Keratinocyte (primary cell): Measurements from ENCODE around the gene KIF2C. TPM values are rescaled to one million over a fixed set of nuclear protein-coding genes. Genes with fewer than 3 reads are reported as not detected.

Experiments
- DNase-seq: peaks from one replicate; pipeline ENCODE4 v3.0.0-alpha.2; 2011; ENCODE audit warnings: low read depth, missing footprints, low spot score
- FAIRE-seq: peaks from 2 replicates; lab custom pipeline; 2011; peaks lifted over from hg19 to GRCh38; lab: Jason Lieb, UNC
- H2AFZ ChIP-seq: 2 replicates; pipeline ENCODE4 v1.6.0; 2012; ENCODE audit warnings: low read length, control low read depth, inconsistent platforms; ENCODE audit not compliant: control insufficient read depth
- H3K27ac ChIP-seq: 2 replicates; pipeline ENCODE4 v1.5.1; 2011; ENCODE audit warnings: low read length; ENCODE audit not compliant: control insufficient read depth, insufficient read depth
- H3K27me3 ChIP-seq: 3 replicates; pipeline ENCODE4 v1.6.0; 2011; ENCODE audit warnings: low read length; ENCODE audit not compliant: control insufficient read depth, insufficient read depth; ENCODE audit errors: extremely low read depth
- H3K36me3 ChIP-seq, 2 experiments: 2 replicates in 1 of 2; 3 replicates in 1 of 2; pipeline ENCODE4 v1.5.1; 2011; ENCODE audit warnings: low read length in 2 of 2, mild to moderate bottlenecking in 1 of 2; ENCODE audit not compliant: control insufficient read depth in 2 of 2, insufficient read depth in 2 of 2; ENCODE audit errors: extremely low read depth in 1 of 2
- H3K4me1 ChIP-seq: 3 replicates; pipeline ENCODE4 v1.5.1; 2011; ENCODE audit warnings: low read length; ENCODE audit not compliant: control insufficient read depth, insufficient read depth; ENCODE audit errors: extremely low read depth
- H3K4me2 ChIP-seq: 3 replicates; pipeline ENCODE4 v1.6.0; 2011; ENCODE audit warnings: low read depth, low read length; ENCODE audit not compliant: control insufficient read depth, insufficient read depth; ENCODE audit errors: extremely low read depth
- H3K4me3 ChIP-seq, 3 experiments: fragments of 200-600 bp in 1 of 3; sonication (generic) in 1 of 3; 2 replicates in 2 of 3; 3 replicates in 1 of 3; pipeline ENCODE4 v1.5.1; 2011 to 2016; ENCODE audit warnings: low read length in 3 of 3, mild to moderate bottlenecking in 3 of 3, control low read depth in 2 of 3, inconsistent platforms in 1 of 3, low read depth in 1 of 3, mixed read lengths in 1 of 3, mixed run types in 1 of 3, moderate library complexity in 1 of 3; ENCODE audit not compliant: control insufficient read depth in 2 of 3, insufficient read depth in 2 of 3; ENCODE audit errors: extremely low read depth in 1 of 3
- H3K79me2 ChIP-seq: 2 replicates; pipeline ENCODE4 v1.6.0; 2012; ENCODE audit warnings: low read length; ENCODE audit not compliant: control insufficient read depth, insufficient read depth
- H3K9ac ChIP-seq: 3 replicates; pipeline ENCODE4 v1.6.0; 2011; ENCODE audit warnings: low read length; ENCODE audit not compliant: control insufficient read depth, insufficient read depth; ENCODE audit errors: extremely low read depth
- H3K9me1 ChIP-seq: 3 replicates; pipeline ENCODE4 v1.6.0; 2011; ENCODE audit warnings: low read length; ENCODE audit not compliant: control insufficient read depth, insufficient read depth; ENCODE audit errors: extremely low read depth
- H3K9me3 ChIP-seq: 2 replicates; pipeline ENCODE4 v1.5.1; 2012; ENCODE audit warnings: low read depth, low read length; ENCODE audit not compliant: control insufficient read depth
- H4K20me1 ChIP-seq: 3 replicates; pipeline ENCODE4 v1.6.0; 2011; ENCODE audit warnings: low read length; ENCODE audit not compliant: control insufficient read depth, insufficient read depth; ENCODE audit errors: extremely low read depth
- CTCF ChIP-seq, 3 experiments: IDR thresholded peaks in 1 of 3; conservative IDR thresholded peaks in 1 of 3; optimal IDR thresholded peaks in 1 of 3; 2 replicates in 2 of 3; 3 replicates in 1 of 3; pipeline versions ENCODE3 to v1.5.1; 2011; ENCODE audit warnings: low read length in 3 of 3, mild to moderate bottlenecking in 3 of 3, moderate library complexity in 2 of 3, control low read depth in 1 of 3, inconsistent platforms in 1 of 3; ENCODE audit not compliant: insufficient read depth in 2 of 3; ENCODE audit errors: extremely low read depth in 1 of 3
- EZH2 ChIP-seq: IDR thresholded peaks from one replicate; pipeline ENCODE4 v1.6.1; 2012; ENCODE audit warnings: inconsistent platforms, mild to moderate bottlenecking, low read length, moderate library complexity
- dilution Hi-C: fragments of 300-500 bp; cut with MboI; formaldehyde crosslinking; loops from one replicate; pipeline ENCODE4 v1.7.0; 2020; ENCODE audit warnings: low sequenced_read_pairs; ENCODE audit not compliant: extremely low pct_ligation_motif_present
- polyA plus RNA-seq, 5 experiments: library from polyadenylated mRNA; depleted of rRNA in 3 of 5; stranded (reverse) in 3 of 5; stranded (forward) in 1 of 5; unstranded in 1 of 5; fragments of >200 nt; gene quantifications; 1 replicate in 1 of 5; 2 replicates in 3 of 5; 3 replicates in 1 of 5; pipeline versions ENCODE4 v1.2.1 to v1.2.3, GENCODE V29; 2011 to 2012; ENCODE audit warnings: missing spikeins in 2 of 5, low read depth in 1 of 5, low replicate concordance in 1 of 5

KIF2C gene
- polyA plus RNA-seq, 1 donor (not counting 4 experiments of a cell fraction or from before 2014, with no cell fraction given), result 16.3 TPM

- no peak for TF ChIP-seq EZH2
- TF ChIP-seq CTCF (optimal IDR thresholded peaks at IDR 0.05 in 1 of 3, IDR thresholded peaks at IDR 0.05 in 1 of 3, conservative IDR thresholded peaks at IDR 0.05 in 1 of 3; ENCODE audit: extremely low read depth in 1 of 3, insufficient read depth in 2 of 3, low read length in 3 of 3), result peak; percentile 84 to 98 (median 89)
- Histone ChIP-seq H3K79me2 (no peaks in the 10 kb centered on the region), H2AFZ (no peak overlapping the region), H3K36me3 (no peaks in the 10 kb centered on the region), H3K9ac (no peak overlapping the region), H3K4me3 (no peak overlapping the region), H3K4me2 (peak overlapping the region; percentile 20), H4K20me1 (no peaks in the 10 kb centered on the region), H3K9me3 (no peaks in the 10 kb centered on the region), H3K9me1 (no peaks in the 10 kb centered on the region), H3K27ac (no peak overlapping the region), H3K4me1 (peaks cover 3% of the 10 kb centered on the region), H3K27me3 (no peaks in the 10 kb centered on the region)
- DNase-seq (no peak), FAIRE-seq (peak; percentile 98)
- dilution Hi-C loops, result no loop called here
Measured at GRCh38 chr1:44714944-44715571, 24.6 kb upstream of the KIF2C start.

GRCh38 chr1:44717156-44717555 lies 22.5 kb upstream of the KIF2C start:
- no peak overlapping the region for H3K9ac ChIP-seq
- no peaks in the 10 kb centered on the region for H3K36me3 ChIP-seq
- H3K9me1 ChIP-seq, result no peaks in the 10 kb centered on the region
- no peaks in the 10 kb centered on the region for H4K20me1 ChIP-seq
- dilution Hi-C loops, result no loop called here
- H3K4me1 ChIP-seq, result peaks cover 3% of the 10 kb centered on the region
- H2AFZ ChIP-seq, result no peak overlapping the region
- H3K9me3 ChIP-seq, result no peaks in the 10 kb centered on the region
- FAIRE-seq, result no peak
- no peak for DNase-seq
- no peaks in the 10 kb centered on the region for H3K27me3 ChIP-seq
- H3K4me2 ChIP-seq, result no peak overlapping the region
- H3K27ac ChIP-seq, result no peak overlapping the region
- TF ChIP-seq EZH2, result no peak
- no peak for TF ChIP-seq CTCF (optimal IDR thresholded peaks at IDR 0.05 in 1 of 3, IDR thresholded peaks at IDR 0.05 in 1 of 3, conservative IDR thresholded peaks at IDR 0.05 in 1 of 3; ENCODE audit: extremely low read depth in 1 of 3, insufficient read depth in 2 of 3, low read length in 3 of 3)
- no peaks in the 10 kb centered on the region for H3K79me2 ChIP-seq
- H3K4me3 ChIP-seq, result no peak overlapping the region
